Peyer's patch (tissue), 4 donors: ENCODE results near the gene SIK2.

Experiments
- POLR2A ChIP-seq, 2 donors: fragments of 450-650 bp; IDR thresholded peaks; one replicate each; pipeline ENCODE4 v1.5.1; 2017; ENCODE audit warnings: antibody characterized with exemption in 2 of 2, mild to moderate bottlenecking in 2 of 2, moderate library complexity in 2 of 2
- TF ChIP-seq, protein P1 (sequence below), 6 experiments: fragments of 450-650 bp in 4 of 6; fragments of 200-600 bp in 2 of 6; sonication (generic) in 1 of 6; IDR thresholded peaks; one replicate each; pipeline ENCODE4 v1.5.1; 2017 to 2019; ENCODE audit warnings: antibody characterized with exemption in 6 of 6, mild to moderate bottlenecking in 3 of 6, moderate library complexity in 1 of 6

DNA sequence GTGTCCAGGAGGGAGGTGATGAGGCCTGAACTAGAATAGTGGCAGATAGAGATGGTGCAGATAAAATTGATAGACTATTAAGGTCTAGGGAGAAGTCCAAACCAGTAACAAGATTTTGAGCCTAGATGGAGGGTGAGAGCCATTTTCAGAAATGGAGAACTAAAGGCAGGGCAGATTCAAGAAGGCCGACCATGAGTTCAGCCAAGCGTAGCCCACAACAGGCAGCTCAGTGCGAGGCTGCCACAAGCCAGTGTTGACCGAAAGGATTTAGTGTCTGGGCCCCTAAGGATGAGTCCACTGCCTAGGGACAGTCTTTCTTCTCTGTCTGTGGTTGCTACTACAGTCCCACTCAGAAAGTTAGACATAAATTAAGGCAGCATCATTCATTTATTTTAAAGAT lies 112.3 kb downstream of the SIK2 start:
- TF ChIP-seq POLR2A (IDR thresholded peaks at IDR 0.05) = no peak
- TF ChIP-seq, protein P1, sequence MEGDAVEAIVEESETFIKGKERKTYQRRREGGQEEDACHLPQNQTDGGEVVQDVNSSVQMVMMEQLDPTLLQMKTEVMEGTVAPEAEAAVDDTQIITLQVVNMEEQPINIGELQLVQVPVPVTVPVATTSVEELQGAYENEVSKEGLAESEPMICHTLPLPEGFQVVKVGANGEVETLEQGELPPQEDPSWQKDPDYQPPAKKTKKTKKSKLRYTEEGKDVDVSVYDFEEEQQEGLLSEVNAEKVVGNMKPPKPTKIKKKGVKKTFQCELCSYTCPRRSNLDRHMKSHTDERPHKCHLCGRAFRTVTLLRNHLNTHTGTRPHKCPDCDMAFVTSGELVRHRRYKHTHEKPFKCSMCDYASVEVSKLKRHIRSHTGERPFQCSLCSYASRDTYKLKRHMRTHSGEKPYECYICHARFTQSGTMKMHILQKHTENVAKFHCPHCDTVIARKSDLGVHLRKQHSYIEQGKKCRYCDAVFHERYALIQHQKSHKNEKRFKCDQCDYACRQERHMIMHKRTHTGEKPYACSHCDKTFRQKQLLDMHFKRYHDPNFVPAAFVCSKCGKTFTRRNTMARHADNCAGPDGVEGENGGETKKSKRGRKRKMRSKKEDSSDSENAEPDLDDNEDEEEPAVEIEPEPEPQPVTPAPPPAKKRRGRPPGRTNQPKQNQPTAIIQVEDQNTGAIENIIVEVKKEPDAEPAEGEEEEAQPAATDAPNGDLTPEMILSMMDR (IDR thresholded peaks at IDR 0.05) = no peak
